GM19328 (cell line): Measurements from ENCODE around the gene PSMB4.
"Not testable (repeated sequence)": the region's sequence is repeated elsewhere in the genome, so short reads cannot be mapped to it uniquely, and the experiment has no call there.

Experiments
- ATAC-seq: cut with Tn5 transposase; IDR thresholded peaks from one replicate; pipeline ENCODE4 v1.9.1; 2021; ENCODE audit warnings: mild to moderate bottlenecking, moderate library complexity; ENCODE audit not compliant: unreplicated experiment

The PSMB4 gene

GRCh38 chr1:151386002-151386401 is 13.4 kb upstream of the PSMB4 start:
- ATAC-seq = no peak

GRCh38 chr1:151390221-151391078 is 8.9 kb upstream of the PSMB4 start:
- not testable (repeated sequence) for ATAC-seq

DNA sequence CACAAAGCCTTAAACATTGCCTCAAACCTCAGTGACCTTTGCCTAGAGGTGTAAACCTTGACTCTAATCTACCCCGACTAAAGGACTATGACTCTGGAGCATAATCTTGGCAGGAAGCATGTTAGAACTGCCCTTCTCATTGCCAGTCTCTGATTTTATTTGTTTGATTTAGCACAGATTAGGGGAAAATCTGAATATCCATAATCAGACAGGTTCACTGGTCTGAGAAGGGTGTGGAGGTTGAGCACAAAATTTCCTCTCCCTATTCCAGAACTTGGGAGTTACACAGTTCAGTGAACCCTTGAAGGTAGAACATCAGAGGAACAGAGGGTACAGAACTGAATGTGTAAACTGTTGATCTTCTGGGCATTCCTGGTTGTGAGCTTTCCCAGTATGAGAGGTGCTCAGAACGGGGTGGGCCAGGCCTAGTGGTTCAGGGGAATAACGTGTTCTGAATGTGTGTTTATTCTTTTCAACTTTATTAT is 8.3 kb upstream of the PSMB4 start:
- no peak for ATAC-seq

DNA sequence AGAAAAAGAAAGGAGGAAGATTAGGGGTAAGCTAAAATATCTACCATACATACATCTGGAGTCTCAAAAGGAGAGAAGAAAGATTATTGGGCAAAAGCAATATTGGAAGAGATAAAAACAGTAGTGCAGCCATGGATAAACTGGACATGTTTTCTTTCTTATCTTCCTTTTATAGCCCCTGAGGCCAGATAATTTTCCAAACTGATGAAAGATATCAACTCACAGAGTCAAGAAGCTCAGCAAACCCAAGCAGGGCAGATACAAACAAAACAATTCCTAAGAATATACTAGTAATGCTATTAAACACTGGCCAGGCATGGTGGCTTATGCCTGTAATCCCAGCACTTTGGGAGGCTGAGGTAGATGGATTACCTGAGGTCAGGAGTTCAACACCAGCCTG is 5.8 kb upstream of the PSMB4 start:
- no peak for ATAC-seq

DNA sequence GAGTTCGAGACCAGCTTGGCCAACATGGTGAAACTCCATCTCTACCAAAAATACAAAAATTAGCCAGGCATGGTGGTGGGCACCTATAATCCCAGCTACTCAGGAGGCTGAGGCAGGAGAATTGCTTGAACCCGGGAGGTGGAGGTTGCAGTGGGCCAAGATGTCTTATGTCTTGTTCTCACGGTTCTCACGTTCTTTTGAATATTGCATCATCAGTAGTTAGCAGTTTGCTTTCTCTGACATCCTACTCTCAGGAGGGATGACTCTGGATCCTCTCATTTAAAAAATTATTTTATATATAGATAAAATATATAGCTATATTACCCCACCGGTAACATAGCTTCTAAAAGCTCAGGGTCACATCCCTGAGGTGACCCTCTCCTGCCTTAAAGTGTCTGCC is 3.1 kb upstream of the PSMB4 start:
- ATAC-seq = not testable (repeated sequence)

DNA sequence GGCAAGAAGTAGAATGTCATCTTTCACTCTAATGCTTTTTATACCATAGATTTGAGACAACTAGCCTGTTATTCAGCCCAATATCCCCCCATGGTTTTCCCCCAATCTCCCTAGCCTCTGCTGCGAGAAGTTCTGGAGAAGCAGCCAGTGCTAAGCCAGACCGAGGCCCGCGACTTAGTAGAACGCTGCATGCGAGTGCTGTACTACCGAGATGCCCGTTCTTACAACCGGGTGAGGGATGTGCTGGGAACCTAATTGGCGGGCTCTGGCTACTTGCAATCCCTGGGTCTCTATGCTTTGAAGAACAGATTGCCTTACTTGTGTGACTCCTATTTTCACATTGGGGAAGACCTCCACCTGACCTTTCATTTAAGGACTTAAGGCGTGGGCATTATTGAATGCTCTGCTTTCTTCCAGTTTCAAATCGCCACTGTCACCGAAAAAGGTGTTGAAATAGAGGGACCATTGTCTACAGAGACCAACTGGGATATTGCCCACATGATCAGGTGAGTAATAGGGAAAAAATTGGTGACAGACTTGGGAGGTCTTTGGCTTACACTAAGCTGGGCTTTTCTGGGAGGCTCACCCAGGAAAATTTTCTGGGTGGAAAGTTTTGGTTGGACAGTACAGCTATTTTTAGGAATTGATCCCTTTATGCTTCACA is 1.9 kb downstream of the PSMB4 start:
- no peak for ATAC-seq

DNA sequence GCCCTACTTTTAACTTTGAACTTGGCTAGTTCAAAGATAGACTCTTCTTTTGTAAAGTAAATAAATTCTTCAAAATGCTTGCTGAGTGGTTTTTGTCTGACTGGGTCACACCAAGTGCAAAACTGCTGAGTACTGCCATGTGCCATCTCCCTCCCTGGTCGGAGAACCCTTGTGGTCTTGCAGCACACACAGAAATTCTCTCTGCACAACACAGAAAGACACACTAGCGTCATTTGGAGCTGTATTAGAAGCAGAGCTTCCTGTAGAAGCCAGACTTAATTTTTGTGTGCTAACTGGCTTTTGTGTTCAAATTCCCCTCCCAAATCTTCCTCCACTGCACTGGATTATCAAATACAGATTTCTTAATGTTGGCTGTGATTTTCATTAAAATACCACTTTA is 2.5 kb downstream of the PSMB4 start:
- ATAC-seq = no peak

- ATAC-seq = no peak
These were observed 3.4 kb downstream of the PSMB4 start for GRCh38 chr1:151402764-151403163.

- ATAC-seq = no peak
These were observed 4.2 kb downstream of the PSMB4 start for GRCh38 chr1:151403612-151404011.

DNA sequence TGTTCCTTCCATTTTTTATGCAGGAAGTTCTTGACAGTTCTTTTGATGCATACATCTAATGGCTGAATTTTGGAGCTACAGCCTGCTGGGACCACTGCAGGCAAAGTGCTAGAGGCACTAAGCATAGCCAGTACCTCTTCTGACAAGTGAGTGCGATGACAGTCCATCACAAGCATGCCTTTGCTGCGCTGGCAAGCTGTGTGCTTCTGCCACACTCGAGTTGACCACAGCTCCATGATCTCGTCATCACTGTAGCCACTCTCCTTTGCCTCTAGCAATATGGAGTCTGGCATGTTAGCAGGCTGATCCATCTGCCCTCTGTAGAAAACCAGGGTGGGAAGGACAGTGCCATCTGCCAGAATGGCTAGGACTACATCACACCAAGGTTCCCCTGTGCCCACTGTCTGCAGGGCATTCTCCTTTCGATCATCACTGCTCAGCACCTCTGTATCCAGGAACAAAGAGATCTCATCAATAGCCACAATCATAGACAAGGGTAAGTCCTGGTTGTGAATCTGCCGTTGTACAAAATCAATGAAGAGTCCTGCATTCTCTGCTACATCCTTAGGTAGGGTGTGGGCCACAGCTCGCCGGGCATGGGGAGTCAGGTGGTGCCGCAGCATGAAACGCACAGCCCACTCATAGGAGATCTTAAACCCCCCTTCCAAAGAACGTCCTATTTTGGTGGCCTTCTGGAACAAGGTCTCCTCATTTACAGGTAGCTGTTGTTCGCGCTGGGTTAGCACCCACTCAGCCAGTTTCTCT is 6.0 kb downstream of the PSMB4 start:
- ATAC-seq = no peak

DNA sequence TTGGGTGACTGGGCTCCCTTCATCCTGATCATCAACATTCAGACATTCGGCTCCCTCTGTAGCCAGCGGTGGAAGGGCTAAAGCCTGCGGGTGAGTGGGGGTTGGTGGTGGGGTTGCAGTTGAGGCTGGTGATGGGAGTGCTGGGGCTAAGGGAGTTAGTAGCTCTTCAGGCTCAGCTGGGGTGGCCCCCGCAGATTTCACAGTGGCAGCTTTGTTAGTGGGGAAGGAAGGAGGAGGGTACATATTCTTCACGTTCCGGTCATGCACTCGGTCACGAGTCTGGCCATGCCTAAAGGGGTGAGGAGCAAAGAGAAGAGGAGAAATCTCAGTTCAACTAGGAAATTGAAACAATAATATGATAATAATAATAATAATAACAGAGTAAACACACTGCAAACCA is 6.8 kb downstream of the PSMB4 start:
- no peak for ATAC-seq

DNA sequence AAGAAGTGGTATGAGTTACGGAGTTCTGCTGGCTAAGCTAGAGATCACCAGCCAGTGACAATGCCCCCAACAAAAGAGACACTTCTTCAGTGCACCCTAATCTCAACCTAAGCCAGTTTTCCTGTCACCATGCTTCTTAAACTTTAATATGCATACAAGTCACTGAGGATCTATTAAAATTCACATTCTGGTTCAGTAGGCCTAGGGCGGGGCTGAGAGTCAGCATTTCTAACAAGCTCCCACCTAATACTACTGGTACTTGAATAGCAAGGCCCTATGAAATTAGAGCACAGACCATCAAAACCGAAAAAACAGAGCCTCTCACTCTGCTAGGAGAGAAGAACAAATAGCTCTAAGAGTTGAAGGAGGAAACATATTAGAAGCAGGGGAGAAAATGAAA is 7.9 kb downstream of the PSMB4 start:
- no peak for ATAC-seq

GRCh38 chr1:151408891-151409290 is 9.5 kb downstream of the PSMB4 start:
- no peak for ATAC-seq

DNA sequence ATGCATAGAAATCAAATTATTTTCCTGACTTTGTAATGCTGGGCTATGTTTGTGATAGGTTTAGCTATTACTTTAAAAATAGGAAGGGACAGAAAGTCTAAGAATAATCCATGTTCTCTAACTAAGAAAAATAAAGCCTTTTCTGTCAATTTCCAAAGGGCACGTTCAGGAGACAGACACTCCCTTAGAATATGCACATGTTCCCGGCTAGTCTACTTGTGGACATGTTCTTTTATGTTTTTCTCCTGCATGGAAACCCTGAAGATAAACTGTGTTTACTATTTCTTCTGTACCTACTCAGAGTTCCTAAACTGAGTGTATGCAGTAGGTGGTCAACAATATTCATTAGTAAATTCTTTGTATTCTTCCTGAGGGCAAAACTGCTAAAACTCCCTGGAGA is 12.5 kb downstream of the PSMB4 start:
- no peak for ATAC-seq

DNA sequence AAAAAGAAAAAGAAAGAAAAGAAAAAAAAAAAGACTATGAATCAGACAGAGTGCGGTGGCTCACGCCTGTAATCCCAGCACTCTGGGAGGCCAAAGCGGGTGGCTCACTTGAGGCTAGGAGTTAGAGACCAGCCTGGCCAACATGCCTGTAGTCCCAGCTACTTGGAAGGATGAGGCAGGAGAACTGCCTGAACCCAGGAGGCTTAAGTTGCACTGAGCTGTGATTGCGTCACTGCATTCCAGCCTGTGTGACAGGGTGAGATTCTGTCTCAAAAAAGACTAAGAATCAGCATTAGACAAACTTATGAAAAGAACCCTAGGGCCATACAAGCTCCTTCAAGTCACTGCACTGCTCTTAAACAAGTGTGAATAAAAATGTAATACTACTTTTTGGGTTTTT is 16.9 kb downstream of the PSMB4 start:
- no peak for ATAC-seq

- ATAC-seq = no peak
These were observed 18.7 kb downstream of the PSMB4 start for GRCh38 chr1:151418081-151418480.

GRCh38 chr1:151419819-151420218 is 20.4 kb downstream of the PSMB4 start:
- ATAC-seq = no peak

- no peak for ATAC-seq
These were observed 25.7 kb downstream of the PSMB4 start for GRCh38 chr1:151425103-151425502.

DNA sequence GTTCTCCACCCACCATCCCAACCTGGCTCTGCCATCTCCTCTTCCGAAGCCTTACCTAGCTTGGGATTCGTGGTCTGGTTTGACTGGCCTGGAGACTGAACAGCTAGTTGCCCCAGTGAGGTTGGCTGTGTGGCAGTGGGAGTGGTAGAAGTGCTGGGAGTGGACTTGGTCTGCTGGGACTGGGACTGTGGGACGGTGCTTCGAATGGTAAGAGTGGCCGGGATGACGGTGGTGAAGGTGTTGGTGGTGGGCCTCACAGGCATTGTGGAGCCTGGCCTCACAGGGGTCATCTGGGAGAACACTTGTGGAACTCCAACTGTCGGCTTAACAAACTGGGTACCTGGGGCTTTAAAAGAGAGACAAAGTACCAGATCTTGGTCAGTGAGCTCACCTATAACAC is 28.7 kb downstream of the PSMB4 start:
- no peak for ATAC-seq

- ATAC-seq = not testable (repeated sequence)
These were observed 34.5 kb downstream of the PSMB4 start for GRCh38 chr1:151433827-151434226.

DNA sequence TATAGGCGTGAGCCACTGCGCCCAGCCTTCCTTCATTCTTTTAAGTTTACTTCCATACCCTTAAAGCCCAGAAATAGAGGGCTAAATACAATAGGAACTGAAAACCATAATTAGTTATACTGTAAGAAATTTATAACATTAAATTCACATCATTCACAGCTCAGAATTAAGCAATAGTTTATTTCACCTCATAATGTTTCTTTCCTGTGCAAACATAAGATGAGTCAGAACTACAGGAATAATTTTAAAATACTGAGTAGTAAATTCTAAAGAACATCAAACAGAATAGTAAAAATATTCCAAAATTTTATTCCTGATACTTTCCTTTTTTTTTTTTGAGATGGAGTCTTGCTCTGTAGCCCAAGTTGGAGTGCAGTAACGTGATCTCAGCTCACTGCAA is 35.8 kb downstream of the PSMB4 start:
- ATAC-seq = no peak

DNA sequence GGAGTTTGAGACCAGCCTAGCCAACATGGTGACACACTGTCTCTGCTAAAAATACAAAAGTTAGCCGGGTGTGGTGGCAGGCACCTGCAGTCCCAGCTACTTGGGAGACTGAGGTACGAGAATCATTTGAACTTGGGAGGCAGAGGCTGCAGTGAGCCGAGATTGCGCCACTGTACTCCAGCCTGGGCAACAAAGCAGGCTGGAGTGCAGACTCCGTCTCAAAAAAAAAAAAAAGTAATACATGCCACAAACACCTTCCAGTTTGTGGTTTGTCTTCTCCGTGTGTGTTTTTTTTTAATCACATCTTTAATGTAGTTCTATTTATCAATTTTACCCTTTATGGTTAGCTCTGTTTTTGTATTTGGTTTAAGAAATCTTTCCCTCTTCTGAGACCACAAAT is 37.6 kb downstream of the PSMB4 start:
- ATAC-seq = no peak
